Prostate gland (tissue), 2 donors: ENCODE data around the gene IPO11. TPM values are rescaled to one million over a fixed set of nuclear protein-coding genes. Genes with fewer than 3 reads are reported as not detected.

Source experiments
- DNase-seq: peaks from one replicate; pipeline ENCODE4 v3.0.0-alpha.2; 2019; ENCODE audit warnings: low spot score
- H3K27ac ChIP-seq, 2 donors: fragments of 200-600 bp; sonication (generic); 2 replicates each; pipeline ENCODE4 v1.5.1; 2017 to 2019
- H3K27me3 ChIP-seq: fragments of 200-600 bp; sonication (generic); replicated peaks from 2 replicates; pipeline ENCODE4 v1.5.1; 2019; ENCODE audit not compliant: insufficient read depth
- H3K36me3 ChIP-seq, 2 donors: fragments of 200-600 bp; sonication (generic); 1 replicate in 1 of 2; 2 replicates in 1 of 2; pipeline versions ENCODE4 v1.5.1 to v1.8.1; 2017 to 2019
- H3K4me1 ChIP-seq: fragments of 200-600 bp; sonication (generic); replicated peaks from 2 replicates; pipeline ENCODE4 v1.5.1; 2019
- H3K4me3 ChIP-seq, 2 donors: fragments of 200-600 bp; sonication (generic); 2 replicates each; pipeline ENCODE4 v1.5.1; 2017 to 2019
- H3K9me3 ChIP-seq: fragments of 200-600 bp; sonication (generic); 2 replicates; pipeline ENCODE4 v1.5.1; 2017
- POLR2A ChIP-seq: fragments of 450-650 bp; IDR thresholded peaks from one replicate; pipeline ENCODE4 v1.6.1; 2016; ENCODE audit warnings: antibody characterized with exemption, mild to moderate bottlenecking
- POLR2AphosphoS5 ChIP-seq: sonication (generic); formaldehyde crosslinking; IDR thresholded peaks from one replicate; pipeline ENCODE4 v1.6.1; 2017; ENCODE audit warnings: antibody characterized with exemption
- WGBS: methylation state at CpG from one replicate; pipeline ENCODE4 v1.1.5; 2018; 5-methylcytosine and 5-hydroxymethylcytosine counted together
- intact Hi-C: fragments of 100-400 bp; cut with DNase I; formaldehyde crosslinking; loops from one replicate; pipeline ENCODE4 v1.14.2; 2022
- total RNA-seq, 2 donors: library from RNA; depleted of rRNA; stranded (reverse); fragments of >200 nt; gene quantifications; one replicate each; pipeline ENCODE4 v1.1.0, GENCODE V29; 2016
- TF ChIP-seq, protein P1 (sequence below), 4 experiments: fragments of 200-600 bp in 2 of 4; fragments of 450-650 bp in 2 of 4; sonication (generic) in 2 of 4; IDR thresholded peaks; 1 replicate in 3 of 4; 2 replicates in 1 of 4; pipeline ENCODE4 v1.5.1; 2016 to 2019; ENCODE audit warnings: antibody characterized with exemption in 4 of 4, mild to moderate bottlenecking in 2 of 4, moderate library complexity in 2 of 4

The IPO11 gene
- total RNA-seq, 2 donors from 2014 or later, result 15.5 to 36.2 TPM

DNA sequence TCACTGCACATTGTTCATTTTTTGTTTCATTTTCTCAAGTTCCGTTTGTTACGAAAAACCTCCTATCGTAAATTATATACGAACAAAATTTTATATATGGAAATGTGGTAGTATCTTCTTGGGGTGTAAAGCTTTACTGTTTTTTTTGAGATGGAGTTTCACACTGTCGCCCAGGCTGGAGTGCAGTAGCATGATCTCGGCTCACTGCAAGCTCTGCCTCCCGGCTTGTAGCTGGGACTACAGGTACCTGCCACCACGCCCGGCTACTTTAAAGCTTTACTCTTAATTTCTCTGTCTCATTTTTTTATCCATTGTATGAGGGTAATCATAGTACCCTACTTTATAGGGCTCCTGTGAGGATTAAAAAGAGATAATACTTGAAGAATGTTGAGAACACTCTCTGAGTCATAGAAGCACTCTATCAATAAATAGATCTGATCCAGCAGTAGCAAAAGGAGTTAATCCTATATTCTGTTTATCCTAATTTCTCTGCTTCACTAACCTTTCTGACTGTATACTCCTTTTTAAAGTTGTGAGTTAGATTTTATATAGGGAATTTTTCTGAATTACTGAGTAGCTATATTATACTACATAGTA lies 160.5 kb downstream of the IPO11 start:
- Histone ChIP-seq H3K27me3 (no peaks in the 10 kb centered on the region), H3K4me1 (no peaks in the 10 kb centered on the region), H3K27ac (no peak overlapping the region), H3K4me3 (no peak overlapping the region), H3K9me3 (no peaks in the 10 kb centered on the region), H3K36me3 (no peaks in the 10 kb centered on the region)
- intact Hi-C loops, result no loop called here
- TF ChIP-seq POLR2A (no peak), POLR2AphosphoS5 (no peak)
- TF ChIP-seq, protein P1, sequence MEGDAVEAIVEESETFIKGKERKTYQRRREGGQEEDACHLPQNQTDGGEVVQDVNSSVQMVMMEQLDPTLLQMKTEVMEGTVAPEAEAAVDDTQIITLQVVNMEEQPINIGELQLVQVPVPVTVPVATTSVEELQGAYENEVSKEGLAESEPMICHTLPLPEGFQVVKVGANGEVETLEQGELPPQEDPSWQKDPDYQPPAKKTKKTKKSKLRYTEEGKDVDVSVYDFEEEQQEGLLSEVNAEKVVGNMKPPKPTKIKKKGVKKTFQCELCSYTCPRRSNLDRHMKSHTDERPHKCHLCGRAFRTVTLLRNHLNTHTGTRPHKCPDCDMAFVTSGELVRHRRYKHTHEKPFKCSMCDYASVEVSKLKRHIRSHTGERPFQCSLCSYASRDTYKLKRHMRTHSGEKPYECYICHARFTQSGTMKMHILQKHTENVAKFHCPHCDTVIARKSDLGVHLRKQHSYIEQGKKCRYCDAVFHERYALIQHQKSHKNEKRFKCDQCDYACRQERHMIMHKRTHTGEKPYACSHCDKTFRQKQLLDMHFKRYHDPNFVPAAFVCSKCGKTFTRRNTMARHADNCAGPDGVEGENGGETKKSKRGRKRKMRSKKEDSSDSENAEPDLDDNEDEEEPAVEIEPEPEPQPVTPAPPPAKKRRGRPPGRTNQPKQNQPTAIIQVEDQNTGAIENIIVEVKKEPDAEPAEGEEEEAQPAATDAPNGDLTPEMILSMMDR (IDR thresholded peaks at IDR 0.05), result no peak
- WGBS, result 94% methylated on average over 9 of the region's 9 CpGs
- DNase-seq, result no peak

DNA sequence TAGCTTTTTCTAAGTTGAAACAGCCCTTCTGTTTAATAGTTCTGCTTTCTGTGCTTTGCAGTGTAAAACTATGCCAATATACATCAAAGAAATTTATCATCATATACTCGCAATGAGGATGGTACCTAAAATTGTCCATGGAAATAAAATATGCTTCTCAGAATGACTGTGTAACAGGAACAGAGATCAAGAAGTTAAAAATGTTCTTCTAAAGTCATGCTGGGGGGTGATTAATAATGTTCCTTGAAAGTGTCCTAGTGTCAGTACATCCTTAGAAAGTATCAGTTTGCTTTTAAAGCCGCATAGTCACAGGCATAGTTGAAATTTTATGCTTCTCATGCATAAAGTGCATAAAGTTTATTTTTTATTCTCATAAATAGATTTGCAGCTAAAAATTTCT lies 162.0 kb downstream of the IPO11 start:
- H3K36me3 ChIP-seq, result no peaks in the 10 kb centered on the region
- H3K27me3 ChIP-seq, result no peaks in the 10 kb centered on the region
- H3K4me3 ChIP-seq, result no peak overlapping the region
- no peak for DNase-seq
- no peak overlapping the region for H3K27ac ChIP-seq
- TF ChIP-seq, protein P1 (IDR thresholded peaks at IDR 0.05), result no peak
- TF ChIP-seq POLR2AphosphoS5 (no peak), POLR2A (no peak)
- 88% methylated on average over 2 of the region's 2 CpGs for WGBS
- H3K9me3 ChIP-seq, result no peaks in the 10 kb centered on the region
- intact Hi-C loops, result no loop called here
- H3K4me1 ChIP-seq, result no peaks in the 10 kb centered on the region

DNA sequence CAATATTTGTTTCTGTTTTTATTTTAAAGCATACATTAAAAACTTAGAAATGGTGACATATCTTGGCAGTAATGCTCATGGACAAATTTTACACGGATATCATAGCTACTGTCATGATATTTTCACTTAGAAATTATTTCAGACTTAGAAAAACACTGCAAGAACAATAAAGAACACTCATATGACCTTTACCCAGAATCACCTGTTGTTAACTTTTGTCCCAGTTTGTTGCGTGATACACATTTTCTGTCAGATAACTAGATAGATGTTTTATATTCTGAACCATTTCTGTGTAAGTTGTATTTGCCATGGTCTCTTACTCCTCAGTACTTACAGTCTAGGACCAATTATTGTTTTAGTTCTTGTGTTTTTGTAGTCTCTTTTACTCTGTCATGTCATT lies 162.5 kb downstream of the IPO11 start:
- 84% methylated on average over 2 of the region's 2 CpGs for WGBS
- H3K4me1 ChIP-seq, result no peaks in the 10 kb centered on the region
- no peaks in the 10 kb centered on the region for H3K27me3 ChIP-seq
- no peaks in the 10 kb centered on the region for H3K9me3 ChIP-seq
- intact Hi-C loops, result no loop called here
- no peaks in the 10 kb centered on the region for H3K36me3 ChIP-seq
- no peak overlapping the region for H3K4me3 ChIP-seq
- TF ChIP-seq POLR2AphosphoS5, result no peak
- TF ChIP-seq POLR2A, result no peak
- no peak for DNase-seq
- H3K27ac ChIP-seq, result no peak overlapping the region

DNA sequence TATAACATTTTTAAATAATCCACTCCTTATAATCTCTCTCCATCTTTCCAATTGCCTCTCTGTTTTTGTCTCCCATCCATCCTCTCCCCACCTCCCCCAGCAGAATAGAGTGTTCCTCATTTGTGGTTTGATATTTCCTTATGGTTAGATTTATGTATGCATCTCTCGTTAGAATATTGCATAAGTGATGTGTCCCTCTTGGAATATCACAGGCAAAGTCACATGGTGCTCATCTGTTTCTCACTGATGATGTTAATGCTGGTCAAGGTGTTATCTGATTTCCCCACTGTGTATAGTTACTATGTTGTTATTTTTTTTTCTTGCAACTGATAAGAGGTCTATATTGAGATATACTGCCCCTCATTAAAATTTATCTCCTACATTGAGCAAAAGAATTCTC lies 162.9 kb downstream of the IPO11 start:
- Histone ChIP-seq H3K9me3 (no peaks in the 10 kb centered on the region), H3K4me1 (no peaks in the 10 kb centered on the region), H3K36me3 (no peaks in the 10 kb centered on the region), H3K4me3 (no peak overlapping the region), H3K27ac (no peak overlapping the region), H3K27me3 (no peaks in the 10 kb centered on the region)
- intact Hi-C loops, result no loop called here
- DNase-seq, result no peak
- TF ChIP-seq, protein P1 (IDR thresholded peaks at IDR 0.05), result no peak
- TF ChIP-seq POLR2A (no peak), POLR2AphosphoS5 (no peak)
- 75% methylated on average over 1 of the region's 1 CpG for WGBS

DNA sequence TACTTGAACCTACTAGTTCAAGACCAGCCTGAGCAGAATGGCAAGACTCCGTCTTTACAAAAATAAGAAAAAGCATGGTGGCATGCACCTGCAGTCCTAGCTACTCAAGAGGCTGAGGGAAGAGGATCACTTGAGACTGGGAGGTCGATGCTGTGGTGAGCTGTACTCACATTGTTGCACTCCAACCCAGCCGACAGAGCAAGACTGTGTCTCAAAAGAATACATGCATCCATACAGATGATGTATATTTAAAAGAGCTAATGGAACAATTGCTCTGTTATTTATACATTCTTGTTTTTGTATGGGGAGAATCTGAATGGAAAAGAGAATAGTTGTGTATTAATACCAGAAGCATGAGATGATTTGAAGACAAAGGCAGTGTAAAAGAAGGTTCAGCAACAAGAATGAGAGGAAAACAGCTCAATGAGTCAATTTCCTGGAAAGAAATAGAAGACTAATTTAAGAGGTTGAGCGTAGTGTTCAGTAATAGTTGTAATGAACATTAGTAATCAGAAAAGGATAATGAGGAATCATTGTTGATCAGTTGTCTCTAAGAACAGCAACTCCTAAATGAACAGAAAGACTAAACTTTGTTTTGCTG lies 164.1 kb downstream of the IPO11 start:
- Histone ChIP-seq H3K4me1 (no peaks in the 10 kb centered on the region), H3K27me3 (no peaks in the 10 kb centered on the region), H3K27ac (no peak overlapping the region), H3K9me3 (no peaks in the 10 kb centered on the region), H3K4me3 (no peak overlapping the region), H3K36me3 (no peaks in the 10 kb centered on the region)
- 95% methylated on average over 4 of the region's 4 CpGs for WGBS
- TF ChIP-seq, protein P1 (IDR thresholded peaks at IDR 0.05), result no peak
- no peak for TF ChIP-seq POLR2A
- TF ChIP-seq POLR2AphosphoS5, result no peak
- DNase-seq, result no peak
- intact Hi-C loops, result no loop called here
